Tongue (tissue), 2 donors: ENCODE results near the gene JAKMIP3. TPM values are rescaled to one million over a fixed set of nuclear protein-coding genes. Genes with fewer than 3 reads are reported as not detected.

ENCODE experiments used
- DNase-seq: peaks from one replicate; pipeline ENCODE4 v3.0.0-alpha.2; 2015
- total RNA-seq: library from RNA; depleted of rRNA; stranded (reverse); fragments of >200 nt; gene quantifications from one replicate; pipeline ENCODE4 v1.2.3, GENCODE V29; 2014

The JAKMIP3 gene
- 1.0 TPM for total RNA-seq

DNA sequence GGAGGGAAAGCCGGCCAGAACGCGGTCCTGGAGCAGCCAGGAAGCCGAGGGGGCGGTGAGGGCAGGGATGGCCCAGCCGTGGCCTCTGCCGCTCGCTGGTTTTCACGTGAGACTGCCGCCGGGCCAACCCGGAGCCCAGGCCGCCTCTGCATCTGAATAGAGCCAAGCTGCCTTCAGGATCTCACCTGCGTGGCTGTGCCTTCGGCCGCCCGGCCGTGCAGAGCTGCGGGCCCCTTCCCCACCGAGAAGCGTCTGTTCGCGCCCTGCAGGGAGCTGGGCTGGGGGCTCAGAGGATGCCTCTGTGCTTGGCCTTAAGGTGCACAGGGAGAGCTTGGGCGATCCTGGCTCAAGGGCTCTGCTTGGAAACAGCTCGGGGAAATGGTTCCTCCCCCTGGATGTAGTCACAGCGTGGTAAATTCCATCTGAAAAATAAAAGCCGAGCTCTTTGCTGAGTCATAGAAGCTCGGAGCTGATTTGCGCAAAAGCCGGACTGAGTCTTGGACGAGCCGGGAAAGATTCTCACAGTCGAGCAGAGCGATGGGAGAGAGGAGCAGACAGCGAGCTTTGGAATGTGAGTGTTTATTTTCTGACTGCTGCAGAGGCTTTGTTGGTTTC lies at the start of gene JAKMIP3:
TSS of gene JAKMIP3 (plus strand) at position 456 of the 615 bp plus-strand sequence. CDS start 38,863 bp downstream, outside the sequence.
- DNase-seq = peak; percentile 83

- DNase-seq = no peak
Observed at GRCh38 chr10:132016514-132016913, 49.2 kb upstream of the JAKMIP3 start.

DNA sequence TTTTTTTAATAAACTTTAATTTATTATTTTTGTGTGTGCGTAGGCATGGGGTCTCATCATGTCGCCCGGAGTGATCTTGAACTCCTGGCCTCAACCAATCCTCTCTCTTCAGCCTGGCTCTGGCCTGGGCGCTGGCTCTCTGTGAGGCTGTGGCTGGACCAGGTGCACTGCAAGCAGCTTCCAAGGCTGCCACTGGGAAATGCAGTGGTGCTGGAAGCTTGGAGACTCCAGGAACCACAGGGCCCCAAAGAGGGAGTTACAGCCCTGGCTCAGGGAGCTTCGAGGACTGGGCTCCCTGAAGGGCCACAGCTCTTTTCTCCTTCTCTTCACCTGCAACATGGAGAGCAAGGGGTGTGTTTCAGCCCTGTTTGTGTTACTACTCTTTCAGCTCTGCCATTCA lies 47.3 kb upstream of the JAKMIP3 start:
- no peak for DNase-seq

GRCh38 chr10:132019366-132019765 lies 46.4 kb upstream of the JAKMIP3 start:
- DNase-seq = no peak

DNA sequence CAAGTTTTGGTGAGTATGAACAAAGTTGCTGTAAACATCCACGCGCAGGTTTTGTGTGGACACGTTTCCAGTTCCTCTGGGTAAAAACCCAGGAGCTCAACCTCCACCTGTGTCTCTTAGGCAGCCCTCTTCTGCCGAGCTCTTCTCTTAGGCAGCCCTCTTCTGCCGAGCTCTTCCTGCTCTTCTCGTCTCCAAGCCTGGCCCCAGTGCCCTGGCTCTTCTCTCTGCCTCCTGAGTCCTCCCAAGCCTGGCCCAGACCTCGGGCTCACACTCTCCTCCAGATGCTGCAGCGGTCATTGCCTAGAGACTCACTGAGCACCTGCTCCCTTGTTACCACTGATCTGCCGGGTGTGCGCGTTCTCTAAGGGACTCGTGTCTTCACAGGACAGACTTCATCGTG lies 45.3 kb upstream of the JAKMIP3 start:
- no peak for DNase-seq

DNA sequence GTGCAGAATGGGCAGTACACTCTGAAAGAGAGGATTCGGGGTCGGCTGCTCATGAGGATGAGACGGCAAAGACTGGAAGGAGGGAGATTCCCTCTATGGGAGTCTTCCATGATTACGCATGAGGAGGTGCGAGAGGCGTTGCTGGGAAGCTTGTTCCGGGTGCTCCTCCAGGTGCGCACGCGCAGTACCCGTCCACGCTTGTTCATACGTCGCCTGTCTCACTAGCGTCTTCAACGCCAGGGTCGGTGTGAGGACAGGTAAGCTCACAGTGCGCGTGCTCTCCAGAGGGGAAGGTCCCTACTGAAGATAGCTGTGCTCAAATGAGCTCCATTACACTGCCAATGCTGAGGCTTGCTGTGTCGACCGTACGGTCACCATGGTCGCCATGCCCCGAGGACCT lies 44.7 kb upstream of the JAKMIP3 start:
- DNase-seq = no peak

- DNase-seq = no peak
Observed at GRCh38 chr10:132021504-132022143, 44.1 kb upstream of the JAKMIP3 start.

- DNase-seq = no peak
Observed at GRCh38 chr10:132022241-132022640, 43.5 kb upstream of the JAKMIP3 start.

GRCh38 chr10:132023092-132023811 lies 42.5 kb upstream of the JAKMIP3 start:
- DNase-seq = peak; percentile 85

DNA sequence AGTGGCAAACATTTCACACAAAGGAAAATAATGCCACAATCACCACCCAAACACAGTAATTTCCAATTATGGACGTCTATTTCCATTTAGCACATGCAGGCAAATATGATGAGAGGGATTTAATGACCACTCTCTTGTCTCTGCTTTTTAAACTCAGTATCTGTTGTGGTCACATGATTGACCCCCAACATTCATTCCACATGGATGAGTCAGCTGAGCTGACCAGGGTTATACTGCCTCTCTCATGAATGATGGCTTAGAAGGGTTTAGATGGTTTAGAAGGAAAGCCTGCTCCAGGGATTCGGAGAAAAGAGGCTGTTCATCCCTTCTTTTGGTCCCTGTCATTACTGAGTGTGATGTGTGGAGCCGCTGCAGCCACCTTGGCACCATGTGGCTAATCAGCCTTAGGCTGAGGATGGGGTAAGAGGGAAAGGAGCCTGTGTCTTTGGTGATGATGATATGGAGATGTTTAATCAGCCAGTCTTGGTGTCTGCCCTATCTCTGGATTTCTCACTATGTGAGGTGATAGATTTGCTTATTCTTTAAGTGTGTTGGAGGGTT lies 38.2 kb upstream of the JAKMIP3 start:
- no peak for DNase-seq

- DNase-seq = no peak
Observed at GRCh38 chr10:132028706-132029105, 37.0 kb upstream of the JAKMIP3 start.

DNA sequence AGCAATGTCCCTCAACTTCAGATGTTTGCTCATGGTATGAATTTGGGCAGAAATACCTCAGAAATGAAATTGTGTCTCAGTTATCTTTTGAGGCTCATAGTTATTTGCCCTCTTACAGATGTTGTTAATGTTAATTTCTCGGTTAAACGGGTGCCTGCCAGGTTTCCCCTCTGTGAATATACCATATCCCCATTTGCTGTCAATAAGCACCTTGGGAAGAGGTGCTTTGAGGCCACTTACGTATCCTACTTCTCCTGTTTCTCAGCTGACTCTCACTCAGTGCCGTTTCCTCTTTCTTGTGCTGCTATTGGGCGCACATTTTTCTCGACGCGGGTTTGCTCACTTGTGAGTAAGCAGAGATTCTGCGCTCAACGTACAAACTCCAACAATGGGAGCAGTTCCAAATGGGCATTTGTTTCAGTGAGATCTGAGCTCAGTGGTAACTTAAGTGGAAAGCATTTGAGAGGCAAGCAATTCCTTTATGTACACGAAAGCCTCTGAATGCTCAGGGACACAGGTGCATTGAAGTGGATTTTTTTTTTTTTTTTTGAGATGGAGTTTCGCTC lies 34.8 kb upstream of the JAKMIP3 start:
- DNase-seq = peak; percentile 25

GRCh38 chr10:132033632-132034031 lies 32.1 kb upstream of the JAKMIP3 start:
- no peak for DNase-seq

DNA sequence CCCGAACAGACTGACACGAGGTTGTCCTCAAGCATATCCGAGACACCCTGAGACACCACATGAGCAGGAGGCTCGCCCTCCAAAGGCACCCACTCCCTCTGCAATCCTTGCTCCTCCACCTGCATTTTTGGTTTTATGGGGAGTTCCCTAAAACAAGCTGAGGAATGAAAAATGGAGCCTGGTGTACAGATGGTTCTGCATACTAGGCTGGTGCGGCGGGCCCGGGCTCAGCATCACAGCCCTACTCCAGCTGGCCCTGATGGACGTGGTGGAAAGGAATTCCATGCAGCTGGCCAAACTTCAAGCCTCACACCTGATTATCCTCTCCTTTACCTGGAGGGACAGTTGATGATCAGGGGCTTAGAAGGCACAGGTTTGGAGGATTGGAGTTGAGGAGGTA lies 30.3 kb upstream of the JAKMIP3 start:
- DNase-seq = no peak

DNA sequence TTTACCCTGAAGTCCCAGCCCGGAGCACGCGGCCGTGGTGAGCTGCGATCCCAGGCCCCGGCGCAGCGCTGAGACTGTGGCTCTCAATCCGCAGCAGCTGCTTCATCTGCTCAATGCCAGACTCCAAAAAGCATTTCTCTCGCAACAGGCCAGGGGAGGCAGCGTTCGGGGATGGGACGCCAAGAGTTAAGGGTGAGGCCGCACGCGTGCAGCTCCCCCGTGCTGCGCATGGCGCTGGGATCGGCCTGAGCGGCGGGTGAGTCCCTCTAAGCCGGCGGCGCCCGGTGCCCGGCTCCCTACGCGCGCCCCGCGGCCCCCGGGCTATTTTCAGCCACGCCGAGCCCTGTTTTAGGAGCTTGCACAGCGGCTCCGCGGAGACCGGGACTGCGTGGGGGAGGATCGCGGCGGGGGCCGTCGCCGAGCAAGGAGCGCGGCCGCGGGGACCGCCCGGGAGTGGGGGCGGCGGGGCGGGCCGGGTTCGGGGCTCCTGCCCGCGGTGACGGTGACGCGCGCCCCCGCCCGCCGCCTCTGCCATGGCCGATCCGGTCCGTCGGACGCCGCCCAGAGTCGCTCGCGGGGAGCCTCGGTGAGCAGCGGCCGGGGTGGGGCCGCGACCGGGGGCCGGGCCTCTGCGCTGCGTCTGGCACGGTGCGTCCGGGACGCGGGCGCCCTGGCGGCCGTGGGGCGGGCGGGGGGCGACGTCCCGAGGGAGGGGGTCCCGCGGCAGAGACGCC lies 29.4 kb upstream of the JAKMIP3 start:
- peak; percentile 81 for DNase-seq

GRCh38 chr10:132036887-132037675 lies 28.7 kb upstream of the JAKMIP3 start:
- peak; percentile 45 for DNase-seq

DNA sequence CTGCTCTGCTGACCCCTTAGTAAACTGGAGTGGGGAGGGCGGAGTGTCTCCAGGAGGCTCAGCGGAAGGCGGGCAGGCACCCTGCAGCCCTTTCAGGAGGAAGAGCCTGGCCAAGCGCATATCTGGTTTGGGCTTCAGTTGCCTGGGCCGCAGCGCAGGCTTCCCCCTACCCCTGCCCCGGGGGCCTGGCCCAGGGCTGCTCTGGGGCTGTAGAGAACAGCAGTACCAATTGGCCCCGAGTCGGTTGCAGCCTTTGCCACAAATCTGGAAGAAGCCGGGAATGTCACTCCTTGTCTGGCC lies 28.1 kb upstream of the JAKMIP3 start:
- DNase-seq = no peak

GRCh38 chr10:132039371-132039770 lies 26.4 kb upstream of the JAKMIP3 start:
- DNase-seq = no peak

DNA sequence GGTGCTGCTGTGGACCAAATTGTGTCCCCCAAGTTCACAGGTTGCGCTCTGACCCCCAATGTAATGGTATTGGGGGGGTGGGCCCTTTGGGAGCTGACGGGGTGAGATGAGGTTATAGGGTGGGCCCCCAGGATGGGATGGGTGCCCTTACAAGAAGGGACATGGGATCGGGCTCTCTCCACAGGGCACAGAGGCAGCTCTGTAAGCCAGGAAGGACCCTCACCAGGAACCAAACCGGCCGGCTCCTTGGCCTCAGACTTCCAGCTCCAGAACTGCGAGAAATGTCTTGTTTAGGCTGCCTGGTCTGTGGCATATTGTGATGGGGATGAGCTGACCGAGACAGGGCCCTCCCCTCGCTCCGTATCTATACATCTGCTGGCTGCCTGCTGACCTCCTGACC lies 25.7 kb upstream of the JAKMIP3 start:
- no peak for DNase-seq

GRCh38 chr10:132041340-132041739 lies 24.4 kb upstream of the JAKMIP3 start:
- no peak for DNase-seq

- DNase-seq = no peak
Observed at GRCh38 chr10:132043861-132044695, 21.7 kb upstream of the JAKMIP3 start.
